ENCODE data around the gene LRRTM4.

GRCh38 chr2:77271262-77271661 is 250.9 kb downstream of the LRRTM4 start:
- no peak for TF ChIP-seq HOXB5 (CRISPR knock-in tag; IDR thresholded peaks at IDR 0.05)
- no peak for TF ChIP-seq MAZ (IDR thresholded peaks at IDR 0.05; ENCODE audit: borderline replicate concordance, low read depth, low read length)
- TF ChIP-seq CTCF (IDR thresholded peaks at IDR 0.05) = no peak
- TF ChIP-seq EP300 (IDR thresholded peaks at IDR 0.05) = no peak
- TF ChIP-seq CHD2 (IDR thresholded peaks at IDR 0.05; ENCODE audit: low read length, partially characterized antibody) = no peak
- no peak for TF ChIP-seq CEBPB (IDR thresholded peaks at IDR 0.05)
- no peak for TF ChIP-seq REST (IDR thresholded peaks at IDR 0.05)
- no peak for TF ChIP-seq FOSB (CRISPR knock-in tag; IDR thresholded peaks at IDR 0.05)
- no peak for TF ChIP-seq KDM1A (IDR thresholded peaks at IDR 0.05; ENCODE audit: low read depth)
- no peak for TF ChIP-seq RFX5 (IDR thresholded peaks at IDR 0.05)
- no peak for TF ChIP-seq CBX8 (IDR thresholded peaks at IDR 0.05)
- TF ChIP-seq USF2 (IDR thresholded peaks at IDR 0.05) = no peak
- no peak for TF ChIP-seq FOXS1 (CRISPR knock-in tag; IDR thresholded peaks at IDR 0.05)
